ENCODE measurements around the gene RERG. TPM values are rescaled to one million over a fixed set of nuclear protein-coding genes. Genes with fewer than 3 reads are reported as not detected.
A peak's percentile ranks its signal among the peaks of the same experiment; 100 is the strongest.

The RERG gene
- total and polyA plus RNA-seq, 4 donors: 1.0 to 1.4 (median 1.1) TPM

DNA sequence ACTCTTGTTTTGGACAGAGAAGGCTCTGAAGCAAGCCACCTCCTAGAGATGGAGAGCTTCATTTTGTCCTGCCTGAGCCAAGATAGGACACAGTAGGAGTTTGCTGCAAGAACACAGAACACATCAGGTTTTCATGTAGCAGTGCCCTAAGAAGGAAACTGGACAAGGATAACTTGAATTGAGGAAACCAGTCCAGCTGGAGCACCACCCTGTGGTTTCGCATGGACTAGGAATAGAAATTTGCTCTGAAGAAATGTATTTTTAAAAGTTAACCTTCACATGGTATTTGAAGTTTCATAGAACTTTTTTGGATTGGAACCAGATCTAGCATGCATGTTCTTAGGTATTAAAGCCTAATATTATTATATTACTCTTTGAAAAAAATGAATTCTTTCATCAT lies 68.8 kb downstream of the RERG start:
- Histone ChIP-seq H3K36me3 (ENCODE audit: control insufficient read depth in 4 of 4, insufficient read depth in 3 of 4, low read depth in 1 of 4, low read length in 3 of 4) (no peaks in the 10 kb centered on the region), H3K27me3 (ENCODE audit: control insufficient read depth in 4 of 4, insufficient read depth in 4 of 4, low read length in 3 of 4) (no peaks in the 10 kb centered on the region), H3K9ac (ENCODE audit: low read depth in 1 of 2, low read length in 2 of 2) (no peak overlapping the region), H3K27ac (ENCODE audit: low read depth in 1 of 2, low read length in 2 of 2) (no peak overlapping the region), H3K9me3 (ENCODE audit: control insufficient read depth in 4 of 4, low read length in 3 of 4) (no peaks in the 10 kb centered on the region), H3K4me3 (ENCODE audit: low read depth in 1 of 3, low read length in 3 of 3) (no peak overlapping the region), H3K4me1 (ENCODE audit: control insufficient read depth in 4 of 4, insufficient read depth in 4 of 4, low read length in 3 of 4) (no peaks in the 10 kb centered on the region)
- WGBS: 78% methylated on average over 1 of the region's 1 CpG
- DNase-seq (ENCODE audit: low spot score): no peak
- TF ChIP-seq GABPA (IDR thresholded peaks at IDR 0.05 in 1 of 2, conservative IDR thresholded peaks at IDR 0.05 in 1 of 2): no peak
- no peak for TF ChIP-seq ATF3 (IDR thresholded peaks at IDR 0.05)
- no peak for TF ChIP-seq ZBTB33 (IDR thresholded peaks at IDR 0.05)
- no peak for TF ChIP-seq FOXA2 (IDR thresholded peaks at IDR 0.05)
- TF ChIP-seq, protein P1, sequence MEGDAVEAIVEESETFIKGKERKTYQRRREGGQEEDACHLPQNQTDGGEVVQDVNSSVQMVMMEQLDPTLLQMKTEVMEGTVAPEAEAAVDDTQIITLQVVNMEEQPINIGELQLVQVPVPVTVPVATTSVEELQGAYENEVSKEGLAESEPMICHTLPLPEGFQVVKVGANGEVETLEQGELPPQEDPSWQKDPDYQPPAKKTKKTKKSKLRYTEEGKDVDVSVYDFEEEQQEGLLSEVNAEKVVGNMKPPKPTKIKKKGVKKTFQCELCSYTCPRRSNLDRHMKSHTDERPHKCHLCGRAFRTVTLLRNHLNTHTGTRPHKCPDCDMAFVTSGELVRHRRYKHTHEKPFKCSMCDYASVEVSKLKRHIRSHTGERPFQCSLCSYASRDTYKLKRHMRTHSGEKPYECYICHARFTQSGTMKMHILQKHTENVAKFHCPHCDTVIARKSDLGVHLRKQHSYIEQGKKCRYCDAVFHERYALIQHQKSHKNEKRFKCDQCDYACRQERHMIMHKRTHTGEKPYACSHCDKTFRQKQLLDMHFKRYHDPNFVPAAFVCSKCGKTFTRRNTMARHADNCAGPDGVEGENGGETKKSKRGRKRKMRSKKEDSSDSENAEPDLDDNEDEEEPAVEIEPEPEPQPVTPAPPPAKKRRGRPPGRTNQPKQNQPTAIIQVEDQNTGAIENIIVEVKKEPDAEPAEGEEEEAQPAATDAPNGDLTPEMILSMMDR (IDR thresholded peaks at IDR 0.05; ENCODE audit: low read depth, low read length, missing input control): peak; percentile 14
- TF ChIP-seq YY1 (IDR thresholded peaks at IDR 0.05): no peak
- TF ChIP-seq, protein P2, sequence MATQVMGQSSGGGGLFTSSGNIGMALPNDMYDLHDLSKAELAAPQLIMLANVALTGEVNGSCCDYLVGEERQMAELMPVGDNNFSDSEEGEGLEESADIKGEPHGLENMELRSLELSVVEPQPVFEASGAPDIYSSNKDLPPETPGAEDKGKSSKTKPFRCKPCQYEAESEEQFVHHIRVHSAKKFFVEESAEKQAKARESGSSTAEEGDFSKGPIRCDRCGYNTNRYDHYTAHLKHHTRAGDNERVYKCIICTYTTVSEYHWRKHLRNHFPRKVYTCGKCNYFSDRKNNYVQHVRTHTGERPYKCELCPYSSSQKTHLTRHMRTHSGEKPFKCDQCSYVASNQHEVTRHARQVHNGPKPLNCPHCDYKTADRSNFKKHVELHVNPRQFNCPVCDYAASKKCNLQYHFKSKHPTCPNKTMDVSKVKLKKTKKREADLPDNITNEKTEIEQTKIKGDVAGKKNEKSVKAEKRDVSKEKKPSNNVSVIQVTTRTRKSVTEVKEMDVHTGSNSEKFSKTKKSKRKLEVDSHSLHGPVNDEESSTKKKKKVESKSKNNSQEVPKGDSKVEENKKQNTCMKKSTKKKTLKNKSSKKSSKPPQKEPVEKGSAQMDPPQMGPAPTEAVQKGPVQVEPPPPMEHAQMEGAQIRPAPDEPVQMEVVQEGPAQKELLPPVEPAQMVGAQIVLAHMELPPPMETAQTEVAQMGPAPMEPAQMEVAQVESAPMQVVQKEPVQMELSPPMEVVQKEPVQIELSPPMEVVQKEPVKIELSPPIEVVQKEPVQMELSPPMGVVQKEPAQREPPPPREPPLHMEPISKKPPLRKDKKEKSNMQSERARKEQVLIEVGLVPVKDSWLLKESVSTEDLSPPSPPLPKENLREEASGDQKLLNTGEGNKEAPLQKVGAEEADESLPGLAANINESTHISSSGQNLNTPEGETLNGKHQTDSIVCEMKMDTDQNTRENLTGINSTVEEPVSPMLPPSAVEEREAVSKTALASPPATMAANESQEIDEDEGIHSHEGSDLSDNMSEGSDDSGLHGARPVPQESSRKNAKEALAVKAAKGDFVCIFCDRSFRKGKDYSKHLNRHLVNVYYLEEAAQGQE (IDR thresholded peaks at IDR 0.05): no peak
- no peak for TF ChIP-seq RXRA (IDR thresholded peaks at IDR 0.05)
- TF ChIP-seq EGR1 (IDR thresholded peaks at IDR 0.05; ENCODE audit: low read depth in 2 of 2): no peak
- no peak for TF ChIP-seq FOXA1 (IDR thresholded peaks at IDR 0.05)
- TF ChIP-seq HNF4A (conservative IDR thresholded peaks at IDR 0.05): no peak
- TF ChIP-seq SP1 (IDR thresholded peaks at IDR 0.05): no peak
- TF ChIP-seq RAD21 (IDR thresholded peaks at IDR 0.05): peak; percentile 33 to 61

DNA sequence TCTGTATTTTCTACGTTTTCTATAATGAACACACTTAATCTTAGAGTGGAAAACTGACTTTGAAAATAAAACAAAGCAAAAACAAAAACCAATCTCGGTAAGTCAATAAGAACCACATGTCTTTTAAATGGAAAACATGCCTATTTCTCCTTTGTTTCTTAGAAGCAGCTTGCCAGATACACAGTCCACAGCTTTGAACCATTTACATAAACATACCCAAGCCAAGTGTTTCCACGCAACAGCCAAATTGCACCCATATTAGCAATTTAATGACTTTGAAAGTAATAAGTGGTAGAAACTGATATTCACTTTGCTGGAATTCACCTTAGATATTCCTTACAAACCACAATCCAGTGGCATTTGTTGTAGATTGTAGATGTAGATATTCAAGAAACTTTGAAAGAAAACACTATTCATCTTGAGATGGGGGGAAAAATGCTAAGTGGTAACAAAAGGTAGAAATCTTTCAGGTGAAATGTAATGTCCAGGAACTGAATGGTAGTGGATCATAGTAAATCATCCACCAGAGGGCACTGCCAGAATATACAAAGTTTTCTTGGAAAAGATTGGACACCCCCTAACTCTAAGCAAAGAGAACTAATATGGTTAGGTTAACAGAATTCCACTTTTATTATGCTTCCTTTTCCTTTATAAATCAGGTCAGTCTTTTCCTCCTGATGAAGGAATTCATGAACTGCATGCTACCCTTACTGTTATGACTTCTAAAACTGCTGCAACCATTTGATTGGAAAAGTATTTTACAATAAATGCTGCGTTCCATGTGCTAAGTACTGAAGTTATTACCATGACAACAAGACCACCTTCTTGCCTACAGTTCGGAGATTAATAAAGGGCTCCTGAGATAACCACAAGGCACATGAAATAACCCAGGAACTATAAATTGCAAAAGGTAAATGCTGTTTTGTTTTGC lies 69.8 kb downstream of the RERG start:
- no peaks in the 10 kb centered on the region for H3K9me3 ChIP-seq (ENCODE audit: control insufficient read depth in 4 of 4, low read length in 3 of 4)
- DNase-seq (ENCODE audit: low spot score): no peak
- no peak overlapping the region for H3K9ac ChIP-seq (ENCODE audit: low read depth in 1 of 2, low read length in 2 of 2)
- no peaks in the 10 kb centered on the region for H3K27me3 ChIP-seq (ENCODE audit: control insufficient read depth in 4 of 4, insufficient read depth in 4 of 4, low read length in 3 of 4)
- H3K36me3 ChIP-seq (ENCODE audit: control insufficient read depth in 4 of 4, insufficient read depth in 3 of 4, low read depth in 1 of 4, low read length in 3 of 4): no peaks in the 10 kb centered on the region
- H3K27ac ChIP-seq (ENCODE audit: low read depth in 1 of 2, low read length in 2 of 2): no peak overlapping the region
- H3K4me3 ChIP-seq (ENCODE audit: low read depth in 1 of 3, low read length in 3 of 3): no peak overlapping the region
- no peaks in the 10 kb centered on the region for H3K4me1 ChIP-seq (ENCODE audit: control insufficient read depth in 4 of 4, insufficient read depth in 4 of 4, low read length in 3 of 4)
- WGBS: 58% methylated on average over 5 of the region's 5 CpGs
- TF ChIP-seq, protein P1 (IDR thresholded peaks at IDR 0.05; ENCODE audit: low read depth, low read length, missing input control): peak; percentile 51
- TF ChIP-seq, protein P2 (IDR thresholded peaks at IDR 0.05): no peak
- no peak for TF ChIP-seq EGR1 (IDR thresholded peaks at IDR 0.05; ENCODE audit: low read depth in 2 of 2)
- no peak for TF ChIP-seq ZBTB33 (IDR thresholded peaks at IDR 0.05)
